HepG2 (cell line): ENCODE results near the gene DPH2. TPM values are rescaled to one million over a fixed set of nuclear protein-coding genes. Genes with fewer than 3 reads are reported as not detected.

Experiments
- ASH2L ChIP-seq: fragments of 300-600, 200-600 bp; sonication (generic); IDR thresholded peaks from 2 replicates; pipeline ENCODE4 v1.7.0; 2017; ENCODE audit warnings: low read depth, mild to moderate bottlenecking, moderate library complexity, mixed read lengths, low read length; ENCODE audit not compliant: insufficient read length
- ATRX ChIP-seq: sonication (generic); formaldehyde crosslinking; IDR thresholded peaks from 2 replicates; pipeline ENCODE4 v1.4.0; 2020; ENCODE audit warnings: missing genetic modification reagents, borderline replicate concordance
- CTCF ChIP-seq: sonication (generic); formaldehyde crosslinking; IDR thresholded peaks from 2 replicates; pipeline ENCODE4 v1.5.0; 2020; ENCODE audit warnings: mild to moderate bottlenecking, missing genetic modification reagents, moderate library complexity
- ELF3 ChIP-seq: IDR thresholded peaks from 2 replicates; pipeline ENCODE4 v1.6.1; 2016; ENCODE audit warnings: missing genetic modification reagents, missing compliant biosample characterization
- FOSL1 ChIP-seq: sonication (generic); formaldehyde crosslinking; IDR thresholded peaks from 2 replicates; pipeline ENCODE4 v1.9.0; 2021; ENCODE audit warnings: missing genetic modification reagents, borderline replicate concordance
- FUBP1 ChIP-seq: sonication (generic); formaldehyde crosslinking; IDR thresholded peaks from 2 replicates; pipeline ENCODE4 v1.5.1; 2020; ENCODE audit warnings: missing genetic modification reagents, mild to moderate bottlenecking, borderline replicate concordance
- MIER2 ChIP-seq: IDR thresholded peaks from 2 replicates; pipeline ENCODE4 v1.6.1; 2016; ENCODE audit warnings: missing biosample characterization, missing genetic modification reagents
- PCBP1 ChIP-seq: fragments of 200-400 bp; formaldehyde crosslinking; IDR thresholded peaks from 2 replicates; pipeline ENCODE4 v1.6.1; 2017; ENCODE audit warnings: mild to moderate bottlenecking, low read depth, low read length, borderline replicate concordance
- PHF8 ChIP-seq: sonication (generic); formaldehyde crosslinking; IDR thresholded peaks from 2 replicates; pipeline ENCODE4 v1.5.0; 2020; ENCODE audit warnings: missing genetic modification reagents
- POLR2A ChIP-seq, 2 experiments: IDR thresholded peaks; 2 replicates each; pipeline ENCODE4 v1.6.1; 2011; ENCODE audit warnings: low read depth in 2 of 2, low read length in 2 of 2, mild to moderate bottlenecking in 1 of 2, moderate library complexity in 1 of 2; ENCODE audit not compliant: insufficient read depth in 1 of 2
- PRDM4 ChIP-seq: sonication (generic); formaldehyde crosslinking; IDR thresholded peaks from 2 replicates; pipeline ENCODE4 v1.9.0; 2021; ENCODE audit warnings: missing genetic modification reagents, borderline replicate concordance
- RBM39 ChIP-seq: fragments of 200-400 bp; formaldehyde crosslinking; IDR thresholded peaks from one replicate; pipeline ENCODE4 v1.6.1; 2018; ENCODE audit warnings: antibody characterized with exemption, mild to moderate bottlenecking, low read depth, low read length; ENCODE audit not compliant: poor library complexity, severe bottlenecking
- RFXAP ChIP-seq: sonication (generic); formaldehyde crosslinking; IDR thresholded peaks from 2 replicates; pipeline ENCODE4 v1.4.0; 2020; ENCODE audit warnings: missing genetic modification reagents, borderline replicate concordance
- SAP130 ChIP-seq: IDR thresholded peaks from 2 replicates; pipeline ENCODE4 v1.6.1; 2016; ENCODE audit warnings: low read depth
- SIN3B ChIP-seq: fragments of 150-350 bp; IDR thresholded peaks from 2 replicates; pipeline ENCODE4 v1.6.1; 2014; ENCODE audit warnings: low read length
- TAF15 ChIP-seq: fragments of 200-400 bp; formaldehyde crosslinking; IDR thresholded peaks from one replicate; pipeline ENCODE4 v1.6.1; 2018; ENCODE audit warnings: mild to moderate bottlenecking, low read depth, low read length; ENCODE audit not compliant: poor library complexity, severe bottlenecking
- TBX2 ChIP-seq: sonication (generic); formaldehyde crosslinking; IDR thresholded peaks from 2 replicates; pipeline ENCODE4 v1.5.0; 2020; ENCODE audit warnings: missing genetic modification reagents, mild to moderate bottlenecking, borderline replicate concordance
- TRIM22 ChIP-seq: fragments of 450-650 bp; IDR thresholded peaks from 2 replicates; pipeline ENCODE4 v1.6.1; 2017
- ZBTB1 ChIP-seq: sonication (generic); formaldehyde crosslinking; IDR thresholded peaks from 2 replicates; pipeline ENCODE4 v1.4.0; 2020; ENCODE audit warnings: missing genetic modification reagents, borderline replicate concordance
- ZKSCAN8 ChIP-seq: IDR thresholded peaks from 2 replicates; pipeline ENCODE4 v1.6.1; 2016; ENCODE audit warnings: borderline replicate concordance, missing genetic modification reagents, missing compliant biosample characterization
- ZNF33B ChIP-seq: sonication (generic); formaldehyde crosslinking; IDR thresholded peaks from 2 replicates; pipeline ENCODE4 v1.5.1; 2020; ENCODE audit warnings: mild to moderate bottlenecking, missing genetic modification reagents
- polyA plus RNA-seq, 8 experiments: library from polyadenylated mRNA; depleted of rRNA in 3 of 8; stranded (reverse) in 7 of 8; unstranded in 1 of 8; fragments of >200 nt; fragmentation: Illumina TruSeq in 4 of 8; extraction: Trizol in 4 of 8; gene quantifications; 2 replicates each; pipeline versions ENCODE4 v1.2.1 to v1.2.3, GENCODE V29; 2011 to 2016; ENCODE audit warnings: low read depth in 4 of 8, missing spikeins in 1 of 8, mixed read lengths in 1 of 8; ENCODE audit not compliant: insufficient read depth in 1 of 8
- total RNA-seq, 5 experiments: library from RNA; depleted of rRNA; stranded (reverse); fragments of >200 nt; fragmentation: Illumina TruSeq; extraction: Trizol; gene quantifications; 2 replicates each; pipeline ENCODE4 v1.2.3, GENCODE V29; 2016; ENCODE audit warnings: low read depth in 1 of 5

DPH2 gene
- total and polyA plus RNA-seq, 2 of the 13 experiments (the other 11 are each of a cell fraction or from before 2014, with no cell fraction given): 32.2 to 38.3 TPM

GRCh38 chr1:43987159-43987902, 17.5 kb downstream of the DPH2 start (continued):
- TF ChIP-seq TRIM22: no peak
- no peak for TF ChIP-seq CTCF (CRISPR knock-in tag)
- 0 out of 2 replicates have a peak, but pooled peaks have one; percentile 33 for TF ChIP-seq ZKSCAN8
- no peak for TF ChIP-seq RBM39
- no peak for TF ChIP-seq MIER2 (CRISPR knock-in tag)
- TF ChIP-seq SIN3B: no peak
- no peak for TF ChIP-seq ATRX (CRISPR knock-in tag)
- TF ChIP-seq RFXAP (CRISPR knock-in tag): no peak
- peak; percentile 76; the same call in 1 of the 2 replicates for TF ChIP-seq TBX2
- TF ChIP-seq ASH2L: peak; percentile 50
- TF ChIP-seq PHF8 (CRISPR knock-in tag): no peak
- peak; percentile 17; the same call in 1 of the 2 replicates for TF ChIP-seq ELF3
- no peak for TF ChIP-seq FOSL1 (CRISPR knock-in tag)
- no peak for TF ChIP-seq PCBP1
- TF ChIP-seq POLR2A (IDR thresholded peaks at IDR 0.05; ENCODE audit: insufficient read depth in 1 of 2, low read depth in 2 of 2, low read length in 2 of 2): peak in 1 of 2 experiments; percentile 10; a peak in 1 of 4 replicates
- TF ChIP-seq PRDM4 (CRISPR knock-in tag): no peak
- TF ChIP-seq ZNF33B: no peak
- no peak for TF ChIP-seq FUBP1 (CRISPR knock-in tag)
- no peak for TF ChIP-seq TAF15
- TF ChIP-seq ZBTB1 (CRISPR knock-in tag): no peak
- peak; percentile 64 for TF ChIP-seq SAP130 (CRISPR knock-in tag)
